Measurements from ENCODE around the gene SRSF5.
"Not testable (repeated sequence)": the region's sequence is repeated elsewhere in the genome, so short reads cannot be mapped to it uniquely, and the experiment has no call there.

The SRSF5 gene

GRCh38 chr14:69766984-69767368 lies at the start of gene SRSF5:
Gene SRSF5, plus strand, starts transcription at chr14:69767142. Its CDS starts 1,015 bp downstream, at chr14:69768157.
- peak; percentile 91 for DNase-seq (ENCODE audit: low read depth)

GRCh38 chr14:69718614-69719013 lies 48.3 kb upstream of the SRSF5 start:
- not testable (repeated sequence) for DNase-seq (ENCODE audit: low read depth)

GRCh38 chr14:69719501-69719951 lies 47.4 kb upstream of the SRSF5 start:
- DNase-seq (ENCODE audit: low read depth), result no peak

- no peak for DNase-seq (ENCODE audit: low read depth)
These were observed 46.0 kb upstream of the SRSF5 start for GRCh38 chr14:69720912-69721311.

GRCh38 chr14:69726761-69727511 lies 40.0 kb upstream of the SRSF5 start:
- DNase-seq (ENCODE audit: low read depth), result peak; percentile 80

- no peak for DNase-seq (ENCODE audit: low read depth)
These were observed 39.1 kb upstream of the SRSF5 start for GRCh38 chr14:69727860-69728259.

GRCh38 chr14:69731919-69732598 lies 34.9 kb upstream of the SRSF5 start:
- not testable (repeated sequence) for DNase-seq (ENCODE audit: low read depth)

- not testable (repeated sequence) for DNase-seq (ENCODE audit: low read depth)
These were observed 30.5 kb upstream of the SRSF5 start for GRCh38 chr14:69736405-69736804.

- no peak for DNase-seq (ENCODE audit: low read depth)
These were observed 25.9 kb upstream of the SRSF5 start for GRCh38 chr14:69741055-69741454.

GRCh38 chr14:69749956-69750355 lies 17.0 kb upstream of the SRSF5 start:
- DNase-seq (ENCODE audit: low read depth), result no peak

- no peak for DNase-seq (ENCODE audit: low read depth)
These were observed 16.4 kb upstream of the SRSF5 start for GRCh38 chr14:69750495-69750894.

GRCh38 chr14:69752773-69753172 lies 14.2 kb upstream of the SRSF5 start:
- no peak for DNase-seq (ENCODE audit: low read depth)

GRCh38 chr14:69753860-69754259 lies 13.1 kb upstream of the SRSF5 start:
- DNase-seq (ENCODE audit: low read depth), result no peak

GRCh38 chr14:69754487-69754886 lies 12.5 kb upstream of the SRSF5 start:
- no peak for DNase-seq (ENCODE audit: low read depth)

- DNase-seq (ENCODE audit: low read depth), result no peak
These were observed 11.6 kb upstream of the SRSF5 start for GRCh38 chr14:69755296-69755695.

GRCh38 chr14:69755784-69756183 lies 11.2 kb upstream of the SRSF5 start:
- no peak for DNase-seq (ENCODE audit: low read depth)

- no peak for DNase-seq (ENCODE audit: low read depth)
These were observed 10.6 kb upstream of the SRSF5 start for GRCh38 chr14:69756298-69756697.

- DNase-seq (ENCODE audit: low read depth), result no peak
These were observed 6.1 kb upstream of the SRSF5 start for GRCh38 chr14:69760810-69761209.

GRCh38 chr14:69763761-69764510 lies 3.0 kb upstream of the SRSF5 start:
- DNase-seq (ENCODE audit: low read depth), result peak; percentile 20

GRCh38 chr14:69767369-69767999 lies 542 bp downstream of the SRSF5 start:
- DNase-seq (ENCODE audit: low read depth), result peak; percentile 95

GRCh38 chr14:69768873-69769272 lies 1.9 kb downstream of the SRSF5 start:
- no peak for DNase-seq (ENCODE audit: low read depth)

- no peak for DNase-seq (ENCODE audit: low read depth)
These were observed 2.7 kb downstream of the SRSF5 start for GRCh38 chr14:69769623-69770022.
